GM18951 (cell line): ENCODE results near the gene ZNRF1.

ENCODE experiments used
- POLR2A ChIP-seq: IDR thresholded peaks from 4 replicates; pipeline ENCODE4 v1.6.1; 2011; ENCODE audit warnings: mild to moderate bottlenecking; ENCODE audit not compliant: insufficient read length, insufficient read depth; ENCODE audit errors: extremely low read depth
- in situ Hi-C: fragments of 300-500 bp; cut with MboI; formaldehyde crosslinking; loops from one replicate; pipeline ENCODE4 v1.12.0; 2022; ENCODE audit warnings: low sequenced_read_pairs, mixed read lengths, inconsistent platforms; ENCODE audit not compliant: unreplicated experiment

The ZNRF1 gene

DNA sequence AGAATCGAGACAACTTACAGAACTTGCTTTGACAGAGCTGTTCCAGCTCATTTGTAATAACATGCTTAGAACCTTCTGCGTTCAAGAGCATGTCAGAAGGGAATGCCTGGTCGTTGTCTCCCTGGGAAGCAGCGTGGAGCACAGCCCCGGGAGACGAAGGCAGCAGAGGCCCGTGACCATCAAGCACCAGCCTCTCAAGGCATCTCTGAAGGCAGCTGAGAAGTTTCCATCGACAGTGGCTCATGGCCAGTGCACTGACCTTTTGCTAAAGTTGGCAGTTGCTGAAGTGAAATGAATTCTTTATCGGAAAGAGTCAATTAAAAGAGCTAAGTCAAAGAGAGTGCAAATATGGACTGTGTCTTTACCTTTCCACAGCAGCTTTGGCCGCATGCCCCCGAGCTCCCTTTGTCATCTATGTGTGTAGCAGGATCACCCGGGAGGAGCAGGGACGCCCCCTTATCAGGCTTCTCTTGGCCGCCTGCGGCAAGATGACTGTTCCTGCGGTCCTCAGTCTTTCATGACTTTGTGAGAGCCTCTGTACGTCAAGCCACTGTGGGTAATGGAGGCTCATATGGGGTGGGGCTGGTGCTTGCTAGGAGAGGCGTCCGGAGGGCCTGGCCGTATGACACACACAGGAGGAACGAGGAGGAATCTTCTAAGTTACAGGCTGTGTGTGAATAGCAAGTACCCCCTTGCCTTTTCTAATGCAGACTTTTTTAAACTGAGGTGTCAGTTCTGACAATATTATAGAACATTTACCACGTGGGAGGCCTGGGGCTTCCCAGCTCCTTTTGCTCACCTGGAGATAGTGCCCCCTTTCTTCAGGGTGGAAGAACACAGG is 63.5 kb downstream of the ZNRF1 start:
- TF ChIP-seq POLR2A = no peak
- in situ Hi-C loops = no loop called here

DNA sequence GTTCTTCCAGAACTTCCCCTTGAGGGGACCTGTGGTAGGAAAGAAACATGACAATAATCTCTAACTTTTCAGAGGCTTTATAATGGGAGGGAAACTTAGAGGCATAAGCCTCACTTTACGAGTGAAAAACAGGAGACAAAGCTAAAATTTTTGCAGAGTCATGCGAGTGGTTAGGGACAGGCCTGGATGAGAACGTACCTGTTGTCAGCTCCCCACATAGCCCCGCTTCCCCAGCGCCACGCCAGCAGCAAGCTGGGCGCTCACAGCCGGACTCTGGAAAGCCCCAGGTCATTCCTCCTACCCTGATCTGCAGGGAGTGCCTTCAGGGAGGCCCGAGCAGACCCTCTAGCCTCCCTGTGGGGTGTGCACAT is 64.1 kb downstream of the ZNRF1 start:
- no peak for TF ChIP-seq POLR2A
- in situ Hi-C loops = no loop called here

DNA sequence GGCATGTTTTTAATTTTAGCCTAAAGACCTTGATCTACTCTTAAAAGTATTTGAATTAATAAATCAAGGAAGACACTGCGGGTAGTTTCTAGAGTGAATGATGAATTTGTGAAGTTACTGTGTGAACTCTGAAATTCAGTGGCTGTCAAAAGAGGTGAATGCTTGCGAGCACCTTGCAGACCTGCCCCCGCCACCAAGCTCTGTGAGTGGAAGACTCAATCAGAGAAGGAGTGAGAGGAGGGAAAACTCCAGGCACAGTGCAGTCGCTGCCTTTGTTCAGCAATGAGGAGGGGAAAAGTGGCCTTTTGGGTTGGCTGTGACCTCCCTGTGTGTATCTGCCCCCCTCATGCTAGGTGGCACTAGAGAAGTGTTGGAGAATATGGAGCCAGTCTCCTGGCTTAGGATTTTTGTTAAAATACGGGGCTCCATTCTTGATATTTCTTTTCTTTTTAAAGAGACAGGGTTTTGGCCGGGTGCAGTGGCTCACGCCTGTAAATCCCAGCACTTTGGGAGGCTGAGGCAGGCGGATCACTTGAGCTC is 64.8 kb downstream of the ZNRF1 start:
- no peak for TF ChIP-seq POLR2A
- in situ Hi-C loops = no loop called here

DNA sequence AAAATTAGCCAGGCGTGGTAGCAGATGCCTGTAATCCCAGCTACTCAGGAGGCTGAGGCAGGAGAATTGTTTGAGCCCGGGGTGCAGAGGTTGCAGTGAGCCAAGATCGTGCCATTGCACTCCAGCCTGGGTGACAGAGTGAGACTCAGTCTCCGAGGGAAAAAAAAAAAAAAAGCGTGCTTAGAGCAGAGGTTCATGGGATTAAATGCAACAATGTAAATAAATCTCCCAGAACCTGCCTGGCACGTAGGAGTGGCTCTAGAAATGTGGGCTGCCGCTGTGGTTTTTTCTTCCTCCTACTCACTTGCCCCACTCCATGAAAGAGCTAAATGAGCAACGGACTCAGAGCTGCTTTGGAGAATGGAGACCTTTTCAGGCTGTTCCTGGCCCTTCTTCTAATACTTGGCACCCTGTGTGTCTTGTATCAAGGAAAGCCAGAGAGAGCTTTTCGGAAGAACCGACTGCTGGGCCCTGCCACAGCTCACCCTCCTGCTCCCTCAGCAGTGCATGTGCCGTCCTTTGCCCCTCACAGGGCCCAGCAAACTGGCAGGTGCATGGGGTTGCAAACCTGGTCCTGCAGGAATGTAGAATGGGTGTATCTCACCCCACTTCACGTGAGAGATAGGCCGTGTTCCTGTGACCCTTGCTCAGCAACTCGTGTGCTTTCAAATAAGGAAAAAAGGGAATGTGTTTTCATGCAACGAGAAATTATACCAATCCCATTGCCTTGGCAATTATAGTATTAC is 65.8 kb downstream of the ZNRF1 start:
- TF ChIP-seq POLR2A = no peak
- in situ Hi-C loops = no loop called here

DNA sequence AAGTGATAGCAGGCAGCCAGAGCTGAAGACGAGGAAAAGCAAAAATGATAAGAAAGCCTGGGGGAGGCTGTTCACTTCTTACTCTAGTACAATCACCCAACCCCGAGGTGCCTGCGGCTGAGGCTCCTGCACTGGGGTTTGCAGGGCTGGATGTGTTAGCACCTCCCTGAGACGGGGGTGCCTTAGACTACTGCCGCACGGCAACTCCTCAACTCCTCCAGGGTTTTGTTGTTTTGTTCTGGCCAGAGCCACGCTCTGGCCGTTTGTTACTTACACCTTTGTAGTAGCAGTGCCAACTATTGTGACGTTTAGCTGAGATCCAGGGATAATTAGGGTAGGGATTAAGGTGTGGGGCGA is 66.3 kb downstream of the ZNRF1 start:
- in situ Hi-C loops = no loop called here
- TF ChIP-seq POLR2A = no peak

DNA sequence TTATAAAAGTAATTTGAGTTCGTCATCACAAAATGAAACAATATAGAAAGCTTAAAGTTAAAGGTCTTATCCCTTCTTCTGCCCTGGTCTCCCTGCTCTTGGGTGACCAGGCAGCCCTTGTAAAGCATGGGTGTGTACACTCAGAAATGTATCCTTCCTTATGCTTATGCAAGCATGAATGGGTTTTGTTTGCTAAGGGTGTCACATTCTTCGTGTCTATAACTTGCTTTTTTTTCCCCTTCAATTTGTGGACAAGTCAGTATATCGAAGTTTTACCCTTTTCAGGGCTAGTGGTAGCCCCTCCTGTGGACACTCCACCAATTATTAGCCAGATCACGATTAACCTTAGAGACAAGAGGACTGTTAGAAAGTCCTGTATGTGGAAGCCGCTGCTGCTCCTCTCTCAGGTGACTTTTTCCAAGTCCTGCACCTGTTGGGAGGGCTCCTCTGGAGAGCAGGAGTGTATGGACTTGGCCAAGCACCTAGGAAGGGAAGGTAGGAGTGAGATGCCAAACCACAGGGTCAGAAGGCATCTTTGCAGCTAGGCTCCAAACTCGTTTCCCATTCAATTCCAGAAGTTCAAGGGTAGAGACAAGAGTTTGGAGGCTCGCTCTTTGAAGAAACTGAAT is 66.8 kb downstream of the ZNRF1 start:
- in situ Hi-C loops = no loop called here
- no peak for TF ChIP-seq POLR2A

DNA sequence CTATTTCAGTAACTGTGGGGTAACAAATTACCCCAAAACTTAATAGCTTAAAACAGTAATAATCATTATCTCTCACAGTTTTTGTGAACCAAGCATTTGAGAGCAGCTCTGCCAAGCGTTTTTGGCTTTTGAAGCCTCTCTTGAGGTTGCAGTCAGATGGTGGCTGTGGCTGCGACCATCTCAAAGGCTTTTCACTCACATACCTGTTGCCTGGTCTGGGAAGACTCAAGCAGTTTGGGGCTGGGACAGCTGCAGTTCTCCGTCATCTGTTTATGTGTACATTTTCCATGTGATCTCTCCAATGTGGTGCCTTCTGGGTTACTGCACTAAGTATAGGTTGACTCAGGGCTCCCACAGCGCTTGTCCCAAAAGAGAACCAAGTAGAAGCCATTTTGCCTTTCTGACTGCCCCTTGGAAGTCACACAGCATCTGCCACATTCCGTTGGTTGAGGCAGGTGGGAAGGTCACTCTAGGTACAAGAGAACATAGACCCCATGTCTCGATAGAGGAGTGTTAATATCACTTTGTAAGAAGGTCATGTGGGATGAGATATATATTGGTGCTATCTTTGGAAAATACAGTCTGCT is 68.1 kb downstream of the ZNRF1 start:
- no peak for TF ChIP-seq POLR2A
- in situ Hi-C loops = no loop called here

DNA sequence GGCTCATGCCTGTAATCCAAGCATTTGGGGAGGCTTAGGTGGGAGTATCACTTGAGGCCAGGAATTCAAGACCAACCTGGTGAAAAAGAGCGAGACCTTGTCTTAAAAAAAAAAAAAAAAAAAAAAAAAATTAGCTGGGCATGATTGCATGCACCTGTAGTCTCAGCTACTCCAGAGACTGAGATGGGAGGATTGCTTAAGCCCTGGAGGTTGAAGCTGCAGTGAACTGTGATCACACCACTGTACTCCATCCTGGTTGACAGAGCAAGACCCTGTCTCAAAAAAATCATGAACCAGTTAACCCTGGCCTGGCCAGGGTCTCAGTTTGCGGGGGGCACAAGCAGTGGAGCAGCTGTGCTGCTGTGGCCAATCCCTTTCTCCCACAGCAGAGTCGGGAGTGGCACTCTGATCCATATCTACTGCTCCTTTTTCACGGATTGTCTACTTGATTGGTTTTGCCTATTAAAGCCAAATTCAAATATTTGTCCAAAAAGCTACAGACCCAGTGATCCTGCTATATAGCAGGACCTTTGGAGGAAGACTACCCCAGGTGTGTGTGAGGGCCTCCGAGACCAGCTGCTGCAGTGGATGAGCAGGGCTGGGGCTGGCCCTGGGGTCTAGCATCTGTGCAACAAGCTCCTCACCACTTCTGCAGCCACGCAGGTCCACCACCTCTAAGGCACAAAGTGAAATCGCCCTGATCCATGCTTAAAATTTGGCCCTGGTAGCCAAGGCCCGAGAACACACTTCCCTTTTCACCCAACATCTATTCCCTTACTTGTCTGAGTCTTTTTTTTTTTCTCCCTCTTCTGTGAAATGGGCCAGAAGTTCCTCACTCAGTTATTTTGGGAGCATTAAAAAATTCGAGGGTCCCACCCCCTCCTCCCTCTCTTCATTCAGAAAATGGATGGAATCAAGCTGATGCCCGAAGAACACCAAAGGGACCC is 69.5 kb downstream of the ZNRF1 start:
- no peak for TF ChIP-seq POLR2A
- in situ Hi-C loops = no loop called here

DNA sequence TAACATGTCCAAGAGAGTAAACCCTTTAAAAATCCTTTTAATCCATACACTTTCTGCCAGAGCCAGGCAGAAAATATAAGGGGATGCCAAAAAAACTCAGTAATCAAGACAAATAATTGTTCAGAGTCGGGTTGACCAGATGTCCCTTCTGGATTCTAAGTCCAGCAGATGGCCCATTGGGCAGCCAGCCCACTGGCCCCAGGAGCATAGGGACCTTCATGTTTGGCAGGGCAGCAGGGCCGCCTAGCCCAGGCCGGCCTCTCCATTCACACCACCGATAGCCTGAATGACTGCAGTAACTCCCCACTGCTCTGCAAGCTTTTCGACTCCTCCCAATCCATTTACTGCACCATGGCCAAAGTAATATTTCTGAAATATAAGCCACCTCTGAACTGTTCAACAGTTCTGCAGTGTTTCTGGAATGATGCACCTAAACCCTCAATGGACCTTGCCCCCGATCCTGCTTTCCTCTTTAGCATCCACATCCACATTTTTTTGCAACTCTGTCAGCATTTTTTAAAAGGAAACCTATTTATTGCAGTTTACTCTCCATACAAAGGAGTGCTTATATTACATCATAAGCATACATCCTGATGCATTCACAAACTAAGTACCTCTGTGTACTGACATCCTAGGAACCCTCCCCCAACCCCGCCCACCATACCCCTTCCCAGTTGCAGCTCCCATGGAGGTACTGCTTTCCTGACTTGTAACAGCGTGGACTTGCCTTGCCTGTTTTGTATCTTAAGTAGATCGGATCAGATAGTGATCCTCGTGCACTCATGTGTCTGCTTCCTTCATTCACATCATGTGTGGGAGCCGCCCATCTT is 71.4 kb downstream of the ZNRF1 start:
- no peak for TF ChIP-seq POLR2A

DNA sequence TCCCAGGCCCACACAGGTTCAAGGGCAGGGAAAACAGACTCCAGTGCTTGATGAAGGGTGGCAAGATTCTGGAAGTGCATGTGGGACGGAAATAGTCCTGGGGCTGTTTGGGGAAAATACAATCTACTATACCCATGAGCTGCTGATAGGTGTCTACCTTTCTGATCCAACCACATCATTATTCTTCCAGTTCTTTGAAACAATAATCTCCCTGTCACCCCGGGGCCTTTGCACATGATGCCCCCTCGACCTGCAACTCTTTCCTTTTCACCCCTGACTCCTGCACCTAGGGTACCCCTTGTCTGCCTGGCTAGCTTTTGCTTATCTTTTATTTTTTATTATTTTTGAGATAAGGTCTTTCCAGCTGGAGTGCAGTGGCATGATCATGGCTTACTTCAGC is 72.8 kb downstream of the ZNRF1 start:
- TF ChIP-seq POLR2A = no peak
- in situ Hi-C loops = no loop called here

More for the DNA sequence above, 71.4 kb downstream of the ZNRF1 start:
- in situ Hi-C loops = no loop called here

DNA sequence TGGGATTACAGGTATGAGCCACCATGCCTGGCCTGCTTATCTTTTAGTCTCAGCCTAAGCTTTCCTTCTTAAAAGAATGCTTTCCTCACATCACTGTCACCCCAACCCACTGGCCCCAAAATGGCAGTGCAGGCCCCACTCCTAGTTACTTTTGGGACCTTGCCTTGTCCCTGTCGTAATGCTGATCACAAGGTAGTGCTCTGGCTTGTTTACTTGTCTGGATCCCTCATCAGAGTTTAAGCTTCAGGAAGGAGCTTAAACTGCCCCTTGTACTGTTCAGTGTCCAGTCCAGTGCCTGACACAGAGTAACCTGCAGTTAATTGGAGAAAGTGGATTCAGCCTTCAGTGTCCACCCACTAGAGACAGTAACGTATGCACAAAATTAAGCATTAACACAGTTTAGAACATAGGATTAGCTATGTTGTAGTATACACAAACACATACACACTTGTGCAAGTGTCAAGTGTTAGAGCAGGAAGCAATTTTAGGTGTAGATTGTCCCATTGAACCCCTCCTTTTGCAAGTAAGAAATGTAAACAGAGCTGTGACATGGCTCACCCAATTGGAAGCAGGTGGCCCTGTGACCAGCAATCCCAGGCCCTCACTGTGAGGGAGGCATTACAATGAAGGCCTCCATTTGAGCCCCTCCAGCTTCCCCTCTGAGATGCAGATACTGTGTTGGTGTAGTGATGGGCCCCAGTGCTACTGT is 73.6 kb downstream of the ZNRF1 start:
- in situ Hi-C loops = no loop called here
- no peak for TF ChIP-seq POLR2A
